Activated naive CD8-positive, alpha-beta T cell (primary cell): ENCODE measurements around the gene SNX25.
A peak's percentile ranks its signal among the peaks of the same experiment; 100 is the strongest.

Experiments used
- H3K27ac Mint-ChIP-seq: one replicate; pipeline ENCODE4 v1.8.0; 2021; ENCODE audit warnings: mixed read lengths
- H3K27me3 Mint-ChIP-seq: one replicate; pipeline ENCODE4 v1.8.0; 2021; ENCODE audit warnings: mixed read lengths
- H3K36me3 Mint-ChIP-seq: one replicate; pipeline ENCODE4 v1.8.0; 2021; ENCODE audit warnings: mixed read lengths
- H3K4me1 Mint-ChIP-seq: one replicate; pipeline ENCODE4 v1.8.0; 2021; ENCODE audit warnings: low read depth, mixed read lengths
- H3K4me3 Mint-ChIP-seq: one replicate; pipeline ENCODE4 v1.8.0; 2021; ENCODE audit warnings: mild to moderate bottlenecking, mixed read lengths
- H3K9me3 Mint-ChIP-seq: one replicate; pipeline ENCODE4 v1.8.0; 2021; ENCODE audit warnings: low read depth, mixed read lengths

The SNX25 gene

GRCh38 chr4:185209031-185209851 lies at the start of gene SNX25:
Gene SNX25 (plus strand): TSS chr4:185209598. CDS start chr4:185209827, 229 bp downstream.
- H3K27me3 Mint-ChIP-seq = no peaks in the 10 kb centered on the region
- peaks cover 39% of the 10 kb centered on the region for H3K4me1 Mint-ChIP-seq
- no peaks in the 10 kb centered on the region for H3K9me3 Mint-ChIP-seq
- no peaks in the 10 kb centered on the region for H3K36me3 Mint-ChIP-seq
- peak within 1 kb of the TSS; percentile 78 for H3K27ac Mint-ChIP-seq
- H3K4me3 Mint-ChIP-seq = peak within 1 kb of the TSS; percentile 92

DNA sequence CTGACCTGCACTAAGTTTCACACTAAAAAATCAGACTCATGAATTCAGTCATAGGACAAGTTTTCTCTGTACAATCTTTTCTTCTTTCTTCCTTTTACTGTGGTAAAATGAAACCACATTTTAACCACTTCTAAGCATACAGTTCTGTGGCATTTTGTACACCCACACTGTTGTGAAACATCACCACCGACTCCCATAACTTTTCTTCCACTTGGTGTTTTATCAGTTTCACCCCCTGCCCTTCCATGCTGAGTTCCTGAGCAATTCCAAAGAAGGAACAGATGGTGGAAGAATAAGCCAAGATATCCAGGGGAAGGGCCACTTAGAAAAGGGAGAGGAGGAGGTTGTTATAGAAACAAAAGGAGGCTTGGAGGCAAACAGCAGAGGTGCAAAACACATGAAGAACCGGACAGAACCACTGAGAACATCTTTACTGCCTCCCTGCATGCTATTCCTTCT lies 43.8 kb upstream of the SNX25 start:
- Mint-ChIP-seq H3K27ac (peak overlapping the region; percentile 18), H3K27me3 (peaks cover 2% of the 10 kb centered on the region), H3K4me3 (peak overlapping the region; percentile 41), H3K4me1 (peaks cover 21% of the 10 kb centered on the region), H3K36me3 (peaks cover 38% of the 10 kb centered on the region), H3K9me3 (no peaks in the 10 kb centered on the region)

GRCh38 chr4:185167234-185167633 lies 42.2 kb upstream of the SNX25 start:
- no peak overlapping the region for H3K4me3 Mint-ChIP-seq
- no peak overlapping the region for H3K27ac Mint-ChIP-seq
- H3K9me3 Mint-ChIP-seq = no peaks in the 10 kb centered on the region
- peaks cover 34% of the 10 kb centered on the region for H3K36me3 Mint-ChIP-seq
- peaks cover 2% of the 10 kb centered on the region for H3K27me3 Mint-ChIP-seq
- H3K4me1 Mint-ChIP-seq = peaks cover 23% of the 10 kb centered on the region

GRCh38 chr4:185171373-185172071 lies 37.9 kb upstream of the SNX25 start:
- peaks cover 37% of the 10 kb centered on the region for H3K36me3 Mint-ChIP-seq

GRCh38 chr4:185179488-185179887 lies 29.9 kb upstream of the SNX25 start:
- no peaks in the 10 kb centered on the region for H3K27me3 Mint-ChIP-seq
- H3K27ac Mint-ChIP-seq = no peak overlapping the region
- no peaks in the 10 kb centered on the region for H3K9me3 Mint-ChIP-seq
- H3K4me3 Mint-ChIP-seq = no peak overlapping the region
- peaks cover 10% of the 10 kb centered on the region for H3K36me3 Mint-ChIP-seq
- peaks cover 30% of the 10 kb centered on the region for H3K4me1 Mint-ChIP-seq

More at GRCh38 chr4:185171373-185172071, 37.9 kb upstream of the SNX25 start:
- peaks cover 6% of the 10 kb centered on the region for H3K4me1 Mint-ChIP-seq
- no peaks in the 10 kb centered on the region for H3K9me3 Mint-ChIP-seq
- H3K27me3 Mint-ChIP-seq = peaks cover 2% of the 10 kb centered on the region
- no peak overlapping the region for H3K4me3 Mint-ChIP-seq
- H3K27ac Mint-ChIP-seq = no peak overlapping the region

DNA sequence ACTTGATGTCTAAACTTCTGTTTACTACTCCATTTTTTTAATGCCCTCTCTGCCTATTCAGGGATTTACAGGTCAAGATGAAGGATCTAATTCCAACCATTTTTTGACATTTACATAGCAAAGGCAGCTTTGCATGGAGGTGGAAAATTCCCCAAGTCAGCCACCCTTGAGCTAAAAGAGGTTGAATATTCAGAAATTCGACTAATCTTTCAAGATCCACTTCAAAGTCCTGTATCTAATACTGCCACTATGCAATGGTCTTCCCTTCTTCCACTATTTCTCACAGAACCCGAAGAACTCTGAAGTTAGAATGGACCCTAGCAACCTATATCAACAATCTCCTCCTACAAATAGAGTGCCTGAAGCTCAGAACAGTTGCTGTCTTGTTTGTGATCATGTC lies 27.2 kb upstream of the SNX25 start:
- Mint-ChIP-seq H3K27me3 (no peaks in the 10 kb centered on the region), H3K27ac (no peak overlapping the region), H3K4me3 (no peak overlapping the region), H3K36me3 (no peaks in the 10 kb centered on the region), H3K4me1 (peaks cover 45% of the 10 kb centered on the region), H3K9me3 (no peaks in the 10 kb centered on the region)

DNA sequence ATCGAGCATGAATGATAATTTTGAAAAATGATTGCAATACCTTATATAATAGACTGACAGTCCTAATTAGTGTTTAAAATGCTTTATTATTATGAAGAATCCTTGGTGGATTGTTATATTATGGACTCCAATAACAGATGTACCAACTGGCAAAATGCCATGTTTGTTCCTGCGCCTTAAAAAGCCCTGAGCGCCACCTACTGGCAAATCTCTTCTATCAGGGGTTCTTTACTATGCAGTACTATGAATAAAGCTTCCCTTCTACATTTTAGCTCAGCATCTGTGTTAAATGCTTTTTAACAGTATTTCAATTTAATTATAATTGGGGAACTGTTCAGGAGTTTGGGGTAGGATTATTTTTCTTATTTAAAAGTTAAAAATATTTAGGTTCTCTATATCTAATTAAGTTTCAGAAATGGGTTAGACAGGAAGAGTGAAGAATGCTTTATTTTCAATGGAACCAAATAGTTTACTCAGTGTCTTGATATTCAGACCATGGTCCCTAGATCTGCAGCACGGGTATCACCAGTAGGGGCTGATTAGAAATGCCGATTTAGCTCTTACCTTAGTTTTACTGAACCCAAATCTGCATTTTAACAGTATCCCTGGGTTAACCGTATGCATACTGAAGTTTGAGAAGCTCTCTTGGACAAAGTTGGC lies 25.6 kb upstream of the SNX25 start:
- peaks cover 3% of the 10 kb centered on the region for H3K36me3 Mint-ChIP-seq
- no peaks in the 10 kb centered on the region for H3K9me3 Mint-ChIP-seq
- H3K27me3 Mint-ChIP-seq = no peaks in the 10 kb centered on the region
- peaks cover 48% of the 10 kb centered on the region for H3K4me1 Mint-ChIP-seq
- no peak overlapping the region for H3K4me3 Mint-ChIP-seq
- no peak overlapping the region for H3K27ac Mint-ChIP-seq

- H3K36me3 Mint-ChIP-seq = peaks cover 10% of the 10 kb centered on the region
- no peaks in the 10 kb centered on the region for H3K9me3 Mint-ChIP-seq
- H3K4me3 Mint-ChIP-seq = no peak overlapping the region
- H3K4me1 Mint-ChIP-seq = peaks cover 48% of the 10 kb centered on the region
- H3K27me3 Mint-ChIP-seq = no peaks in the 10 kb centered on the region
- H3K27ac Mint-ChIP-seq = no peak overlapping the region
Measured at GRCh38 chr4:185186769-185187168, 22.6 kb upstream of the SNX25 start.

DNA sequence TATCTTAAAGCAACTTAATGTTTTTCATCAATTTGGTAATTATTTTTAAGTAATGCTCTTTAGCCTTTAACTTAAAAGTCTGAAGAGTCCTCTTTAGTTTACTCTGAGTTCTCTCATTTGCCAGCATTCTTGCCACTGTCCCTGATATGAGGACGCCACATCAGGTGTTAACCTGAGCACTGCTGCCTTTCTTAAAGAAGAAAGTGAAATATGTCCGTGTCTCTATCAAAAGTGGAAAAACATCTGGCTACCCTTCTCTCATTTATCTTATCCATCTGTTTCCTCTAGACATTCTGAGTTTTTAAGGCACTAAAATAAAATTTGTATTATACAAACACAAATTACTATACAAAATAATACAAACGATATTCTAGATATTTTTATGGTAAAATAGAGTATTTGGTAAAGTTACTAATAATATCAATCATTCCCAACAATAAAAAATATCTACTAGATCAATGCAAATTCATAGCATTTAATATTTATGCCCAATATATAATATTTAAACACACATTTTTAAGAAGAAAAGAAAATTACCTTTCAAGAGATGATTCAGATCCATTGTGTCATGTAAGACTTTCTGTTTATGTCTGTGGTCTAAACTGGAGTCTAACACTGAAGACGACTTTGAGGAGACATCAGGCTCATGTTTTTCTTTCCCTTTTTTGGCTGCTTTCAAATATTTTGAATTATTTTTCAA lies 19.6 kb upstream of the SNX25 start:
- Mint-ChIP-seq H3K9me3 (no peaks in the 10 kb centered on the region), H3K4me3 (peak overlapping the region; percentile 50), H3K27ac (peak overlapping the region; percentile 7), H3K4me1 (peaks cover 44% of the 10 kb centered on the region), H3K36me3 (peaks cover 10% of the 10 kb centered on the region), H3K27me3 (no peaks in the 10 kb centered on the region)

DNA sequence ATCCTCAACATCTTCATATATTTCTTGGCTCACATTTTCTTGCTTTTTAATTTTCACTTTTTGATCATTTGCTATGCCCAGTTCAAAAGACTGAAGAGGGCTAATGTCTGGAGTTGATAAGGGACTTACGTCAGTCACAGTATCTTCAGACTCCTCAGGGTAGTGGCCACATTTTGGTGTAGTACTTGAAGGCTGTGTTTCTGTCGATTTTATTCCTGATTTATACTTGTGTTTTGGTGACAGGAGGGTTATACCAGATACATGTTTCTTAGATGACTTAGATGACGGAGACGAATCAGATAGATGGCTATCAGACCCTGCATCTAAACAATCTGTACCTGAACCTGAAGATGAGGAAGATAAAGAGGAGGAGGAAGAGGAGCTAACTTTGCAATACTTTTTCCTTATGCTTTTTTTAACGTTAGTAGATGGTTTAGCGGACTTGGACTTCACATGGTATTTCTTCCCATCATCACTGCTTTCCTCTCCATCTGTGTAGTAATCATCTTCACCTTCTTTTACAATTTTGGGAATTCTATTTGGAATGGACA lies 19.0 kb upstream of the SNX25 start:
- H3K4me1 Mint-ChIP-seq = peaks cover 45% of the 10 kb centered on the region
- peaks cover 10% of the 10 kb centered on the region for H3K36me3 Mint-ChIP-seq
- H3K27me3 Mint-ChIP-seq = no peaks in the 10 kb centered on the region
- peak overlapping the region; percentile 7 for H3K27ac Mint-ChIP-seq
- peak overlapping the region; percentile 50 for H3K4me3 Mint-ChIP-seq
- no peaks in the 10 kb centered on the region for H3K9me3 Mint-ChIP-seq

DNA sequence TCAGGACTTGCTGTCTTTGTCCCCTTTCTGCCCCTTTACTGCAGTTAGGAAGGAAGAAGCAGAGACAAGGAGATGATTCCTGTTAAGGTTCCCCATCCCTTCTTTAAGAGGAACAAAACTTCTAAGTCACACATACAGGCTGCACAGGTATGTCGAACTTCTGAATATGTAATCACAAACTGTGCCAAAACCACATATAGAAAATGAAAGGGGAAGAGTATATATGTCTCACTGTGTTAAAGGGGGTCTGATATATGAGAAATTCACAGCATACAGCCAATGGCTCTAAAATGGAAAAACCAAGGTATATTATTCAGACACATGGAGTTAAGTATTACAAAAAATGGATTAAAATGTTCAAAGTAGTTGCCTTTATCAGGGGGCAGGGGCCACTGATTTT lies 17.3 kb upstream of the SNX25 start:
- Mint-ChIP-seq H3K4me3 (no peak overlapping the region), H3K27ac (no peak overlapping the region), H3K4me1 (peaks cover 42% of the 10 kb centered on the region), H3K27me3 (no peaks in the 10 kb centered on the region), H3K9me3 (no peaks in the 10 kb centered on the region), H3K36me3 (peaks cover 12% of the 10 kb centered on the region)

GRCh38 chr4:185194924-185195888 lies 14.2 kb upstream of the SNX25 start:
- peaks cover 31% of the 10 kb centered on the region for H3K4me1 Mint-ChIP-seq
- peaks cover 5% of the 10 kb centered on the region for H3K36me3 Mint-ChIP-seq
- H3K9me3 Mint-ChIP-seq = no peaks in the 10 kb centered on the region
- H3K27ac Mint-ChIP-seq = no peak overlapping the region
- no peak overlapping the region for H3K4me3 Mint-ChIP-seq
- H3K27me3 Mint-ChIP-seq = no peaks in the 10 kb centered on the region

- Mint-ChIP-seq H3K9me3 (no peaks in the 10 kb centered on the region), H3K27me3 (no peaks in the 10 kb centered on the region), H3K4me1 (peaks cover 30% of the 10 kb centered on the region), H3K4me3 (no peak overlapping the region), H3K36me3 (peaks cover 2% of the 10 kb centered on the region), H3K27ac (no peak overlapping the region)
Measured at GRCh38 chr4:185196437-185196836, 13.0 kb upstream of the SNX25 start.
